ENCODE results near the gene KCNT2.
"Not testable (repeated sequence)": the region's sequence is repeated elsewhere in the genome, so short reads cannot be mapped to it uniquely, and the experiment has no call there.

KCNT2 gene

GRCh38 chr1:196608390-196609369 lies at the start of gene KCNT2:
Gene KCNT2, minus strand, starts transcription at chr1:196608440. Its CDS starts 131 bp downstream, at chr1:196608309.
- DNase-seq (ENCODE audit: low read depth in 2 of 3, low spot score in 1 of 3): no peak

GRCh38 chr1:196655494-196655893 lies 47.3 kb upstream of the KCNT2 start:
- DNase-seq (ENCODE audit: low read depth in 2 of 3, low spot score in 1 of 3): no peak

GRCh38 chr1:196655071-196655470 lies 46.8 kb upstream of the KCNT2 start:
- DNase-seq (ENCODE audit: low read depth in 2 of 3, low spot score in 1 of 3): no peak

GRCh38 chr1:196654271-196654670 lies 46.0 kb upstream of the KCNT2 start:
- DNase-seq (ENCODE audit: low read depth in 2 of 3, low spot score in 1 of 3): no peak

GRCh38 chr1:196651637-196652215 lies 43.5 kb upstream of the KCNT2 start, which contains the start of gene CFH:
Gene CFH, plus strand, starts transcription at chr1:196652043. Its CDS starts 75 bp downstream, at chr1:196652118.
- DNase-seq (ENCODE audit: low read depth in 2 of 3, low spot score in 1 of 3): no peak

GRCh38 chr1:196651079-196651478 lies 42.8 kb upstream of the KCNT2 start:
- DNase-seq (ENCODE audit: low read depth in 2 of 3, low spot score in 1 of 3): no peak

GRCh38 chr1:196650403-196650802 lies 42.2 kb upstream of the KCNT2 start:
- no peak for DNase-seq (ENCODE audit: low read depth in 2 of 3, low spot score in 1 of 3)

GRCh38 chr1:196649990-196650389 lies 41.8 kb upstream of the KCNT2 start:
- DNase-seq (ENCODE audit: low read depth in 2 of 3, low spot score in 1 of 3): no peak

- DNase-seq (ENCODE audit: low read depth in 2 of 3, low spot score in 1 of 3): no peak
These were observed 32.7 kb upstream of the KCNT2 start for GRCh38 chr1:196640976-196641375.

- not testable (repeated sequence) for DNase-seq (ENCODE audit: low read depth in 2 of 3, low spot score in 1 of 3)
These were observed 31.1 kb upstream of the KCNT2 start for GRCh38 chr1:196639291-196639690.

GRCh38 chr1:196638466-196638865 lies 30.2 kb upstream of the KCNT2 start:
- DNase-seq (ENCODE audit: low read depth in 2 of 3, low spot score in 1 of 3): no peak

- no peak for DNase-seq (ENCODE audit: low read depth in 2 of 3, low spot score in 1 of 3)
These were observed 29.4 kb upstream of the KCNT2 start for GRCh38 chr1:196637606-196638005.

- DNase-seq (ENCODE audit: low read depth in 2 of 3, low spot score in 1 of 3): no peak
These were observed 20.6 kb upstream of the KCNT2 start for GRCh38 chr1:196628838-196629237.

GRCh38 chr1:196623079-196623478 lies 14.8 kb upstream of the KCNT2 start:
- no peak for DNase-seq (ENCODE audit: low read depth in 2 of 3, low spot score in 1 of 3)

- DNase-seq (ENCODE audit: low read depth in 2 of 3, low spot score in 1 of 3): no peak
These were observed 11.5 kb upstream of the KCNT2 start for GRCh38 chr1:196619721-196620120.

- DNase-seq (ENCODE audit: low read depth in 2 of 3, low spot score in 1 of 3): no peak
These were observed 3.6 kb upstream of the KCNT2 start for GRCh38 chr1:196611873-196612272.

- DNase-seq (ENCODE audit: low read depth in 2 of 3, low spot score in 1 of 3): no peak
These were observed 1.1 kb upstream of the KCNT2 start for GRCh38 chr1:196609370-196609737.

- DNase-seq (ENCODE audit: low read depth in 2 of 3, low spot score in 1 of 3): no peak
These were observed 259 bp downstream of the KCNT2 start for GRCh38 chr1:196607981-196608380.

GRCh38 chr1:196603651-196604050 lies 4.6 kb downstream of the KCNT2 start:
- no peak for DNase-seq (ENCODE audit: low read depth in 2 of 3, low spot score in 1 of 3)

- DNase-seq (ENCODE audit: low read depth in 2 of 3, low spot score in 1 of 3): no peak
These were observed 9.1 kb downstream of the KCNT2 start for GRCh38 chr1:196598942-196599748.

- DNase-seq (ENCODE audit: low read depth in 2 of 3, low spot score in 1 of 3): no peak
These were observed 13.5 kb downstream of the KCNT2 start for GRCh38 chr1:196594700-196595099.

GRCh38 chr1:196593955-196594354 lies 14.3 kb downstream of the KCNT2 start:
- no peak for DNase-seq (ENCODE audit: low read depth in 2 of 3, low spot score in 1 of 3)
